Kidney (tissue), 14 donors: ENCODE results near the gene THAP11. TPM values are rescaled to one million over a fixed set of nuclear protein-coding genes. Genes with fewer than 3 reads are reported as not detected.

Source experiments
- DNase-seq, 5 donors: peaks; one replicate each; pipeline ENCODE4 v3.0.0-alpha.2; 2013 to 2020
- FAIRE-seq: peaks from 2 replicates; lab custom pipeline; 2012; peaks lifted over from hg19 to GRCh38; lab: Jason Lieb, UNC
- H3K27ac ChIP-seq, 2 donors: one replicate each; pipeline ENCODE4 v1.7.0; 2013; ENCODE audit warnings: low read depth in 2 of 2, low read length in 2 of 2, inconsistent platforms in 1 of 2
- H3K27me3 ChIP-seq: one replicate; pipeline ENCODE4 v1.7.1; 2013; ENCODE audit warnings: low read length, inconsistent platforms; ENCODE audit not compliant: control insufficient read depth, insufficient read depth
- H3K36me3 ChIP-seq, 3 donors: one replicate each; pipeline versions ENCODE4 v1.7.0 to v1.7.1; 2013; ENCODE audit warnings: low read length in 3 of 3, control low read depth in 1 of 3, inconsistent platforms in 1 of 3; ENCODE audit not compliant: insufficient read depth in 3 of 3, control insufficient read depth in 2 of 3
- H3K4me1 ChIP-seq, 3 donors: one replicate each; pipeline versions ENCODE4 v1.7.0 to v1.7.1; 2013; ENCODE audit warnings: low read length in 3 of 3, inconsistent platforms in 1 of 3, low read depth in 1 of 3; ENCODE audit not compliant: control insufficient read depth in 2 of 3, insufficient read depth in 2 of 3
- H3K4me3 ChIP-seq, 3 donors: one replicate each; pipeline versions ENCODE4 v1.7.0 to v1.8.1; 2013; ENCODE audit warnings: low read length in 3 of 3, control low read depth in 1 of 3, inconsistent platforms in 1 of 3
- H3K9ac ChIP-seq, 3 donors: one replicate each; pipeline versions ENCODE4 v1.7.0 to v1.7.1; 2013; ENCODE audit warnings: low read length in 3 of 3, control low read depth in 1 of 3, inconsistent platforms in 1 of 3
- H3K9me3 ChIP-seq, 3 donors: one replicate each; pipeline versions ENCODE4 v1.7.0 to v1.7.1; 2013; ENCODE audit warnings: low read length in 3 of 3, control low read depth in 1 of 3, inconsistent platforms in 1 of 3; ENCODE audit not compliant: control insufficient read depth in 2 of 3, insufficient read depth in 1 of 3
- intact Hi-C: fragments of 100-400 bp; cut with DNase I; formaldehyde crosslinking; loops from one replicate; pipeline ENCODE4 v1.11.1; 2022
- polyA plus RNA-seq: library from polyadenylated mRNA; stranded (reverse); fragments of 350-450 nt; fragmentation: Illumina TruSeq; extraction: RNeasy Lipid Tissue Mini Kit (QIAGEN cat#74804); gene quantifications from one replicate; pipeline ENCODE4 v1.2.3, GENCODE V29; 2014; ENCODE audit warnings: low read depth, low replicate concordance; ENCODE audit not compliant: insufficient read depth
- total RNA-seq: library from RNA; stranded (reverse); fragmentation: NEBNext Ultra II Directional; extraction: Animal tissue kit (Norgen Biotek cat#: 25700); gene quantifications from one replicate; pipeline ENCODE4 v1.2.1, GENCODE V29; 2021
- TF ChIP-seq, protein P1 (sequence below): IDR thresholded peaks from 3 replicates; pipeline ENCODE4 v1.5.1; 2012; ENCODE audit warnings: mild to moderate bottlenecking, moderate library complexity, borderline replicate concordance; ENCODE audit not compliant: insufficient read depth; ENCODE audit errors: extremely low read depth
- donor health status: control.
- donor health status: control.
- donor health status: control.
- donor health status: control.
- donor health status: control.
- donor health status: DM: yes; HTN: yes; CAD: no.
- donor health status: Normal renal cell carcinoma (clear cell type).

Gene THAP11
- total and polyA plus RNA-seq, 2 donors from 2014 or later = 21.4 to 27.0 TPM

DNA sequence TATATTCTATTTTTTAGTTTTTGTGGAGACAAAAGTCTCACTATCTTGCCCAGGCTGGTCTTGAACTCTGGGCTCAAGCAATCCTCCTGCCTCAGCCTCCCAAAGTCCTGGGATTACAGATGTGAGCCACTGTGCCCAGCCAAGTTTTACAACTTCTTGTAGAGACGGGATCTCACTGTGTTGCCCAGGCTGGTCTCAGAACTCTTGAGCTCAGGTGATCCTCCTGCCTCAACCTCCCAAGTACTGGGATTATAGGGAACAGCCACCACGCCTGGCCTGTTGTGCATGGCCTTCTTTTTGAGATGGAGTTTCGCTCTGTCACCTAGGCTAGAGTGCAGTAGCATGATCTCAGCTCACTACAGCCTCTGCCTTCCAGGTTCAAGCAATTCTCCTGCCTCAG, 11.6 kb downstream of the THAP11 start:
- Histone ChIP-seq H3K9me3 (no peaks in the 10 kb centered on the region), H3K36me3 (no peaks in the 10 kb centered on the region), H3K9ac (no peak overlapping the region), H3K4me3 (no peak overlapping the region), H3K27me3 (no peaks in the 10 kb centered on the region), H3K27ac (no peak overlapping the region), H3K4me1 (peaks cover 0 to 15% (median 13%) of the 10 kb centered on the region in 3 donors)
- TF ChIP-seq, protein P1, sequence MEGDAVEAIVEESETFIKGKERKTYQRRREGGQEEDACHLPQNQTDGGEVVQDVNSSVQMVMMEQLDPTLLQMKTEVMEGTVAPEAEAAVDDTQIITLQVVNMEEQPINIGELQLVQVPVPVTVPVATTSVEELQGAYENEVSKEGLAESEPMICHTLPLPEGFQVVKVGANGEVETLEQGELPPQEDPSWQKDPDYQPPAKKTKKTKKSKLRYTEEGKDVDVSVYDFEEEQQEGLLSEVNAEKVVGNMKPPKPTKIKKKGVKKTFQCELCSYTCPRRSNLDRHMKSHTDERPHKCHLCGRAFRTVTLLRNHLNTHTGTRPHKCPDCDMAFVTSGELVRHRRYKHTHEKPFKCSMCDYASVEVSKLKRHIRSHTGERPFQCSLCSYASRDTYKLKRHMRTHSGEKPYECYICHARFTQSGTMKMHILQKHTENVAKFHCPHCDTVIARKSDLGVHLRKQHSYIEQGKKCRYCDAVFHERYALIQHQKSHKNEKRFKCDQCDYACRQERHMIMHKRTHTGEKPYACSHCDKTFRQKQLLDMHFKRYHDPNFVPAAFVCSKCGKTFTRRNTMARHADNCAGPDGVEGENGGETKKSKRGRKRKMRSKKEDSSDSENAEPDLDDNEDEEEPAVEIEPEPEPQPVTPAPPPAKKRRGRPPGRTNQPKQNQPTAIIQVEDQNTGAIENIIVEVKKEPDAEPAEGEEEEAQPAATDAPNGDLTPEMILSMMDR = no peak
- DNase-seq (no peak), FAIRE-seq (no peak)
- intact Hi-C loops = no loop called here

DNA sequence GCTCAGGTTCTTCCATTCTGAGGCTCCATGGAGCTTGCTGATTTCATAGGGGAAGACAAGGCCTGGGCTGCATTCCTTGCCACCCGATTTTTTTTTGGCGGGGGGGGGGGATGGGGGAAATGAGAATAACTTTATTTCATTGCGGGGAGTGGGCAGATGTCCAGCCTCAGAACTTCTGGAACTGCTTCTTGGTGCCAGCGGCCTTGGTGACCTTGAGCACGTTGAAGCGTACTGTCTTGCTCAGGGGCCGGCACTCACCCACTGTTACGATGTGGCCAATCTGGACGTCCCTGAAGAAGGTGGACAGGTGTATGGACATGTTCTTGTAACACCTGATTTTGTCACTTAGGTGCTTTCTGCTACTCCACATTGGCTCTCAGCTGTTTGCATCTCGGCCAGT, 13.7 kb downstream of the THAP11 start:
- H3K9ac ChIP-seq = no peak overlapping the region
- DNase-seq = no peak
- H3K4me1 ChIP-seq = peaks cover 0 to 15% (median 13%) of the 10 kb centered on the region in 3 donors
- intact Hi-C loops = no loop called here
- no peaks in the 10 kb centered on the region for H3K27me3 ChIP-seq
- FAIRE-seq = no peak
- H3K4me3 ChIP-seq = no peak overlapping the region
- H3K9me3 ChIP-seq = no peaks in the 10 kb centered on the region
- H3K27ac ChIP-seq = no peak overlapping the region
- peaks cover 0 to 5% (median 0%) of the 10 kb centered on the region in 3 donors for H3K36me3 ChIP-seq
- TF ChIP-seq, protein P1 = no peak

DNA sequence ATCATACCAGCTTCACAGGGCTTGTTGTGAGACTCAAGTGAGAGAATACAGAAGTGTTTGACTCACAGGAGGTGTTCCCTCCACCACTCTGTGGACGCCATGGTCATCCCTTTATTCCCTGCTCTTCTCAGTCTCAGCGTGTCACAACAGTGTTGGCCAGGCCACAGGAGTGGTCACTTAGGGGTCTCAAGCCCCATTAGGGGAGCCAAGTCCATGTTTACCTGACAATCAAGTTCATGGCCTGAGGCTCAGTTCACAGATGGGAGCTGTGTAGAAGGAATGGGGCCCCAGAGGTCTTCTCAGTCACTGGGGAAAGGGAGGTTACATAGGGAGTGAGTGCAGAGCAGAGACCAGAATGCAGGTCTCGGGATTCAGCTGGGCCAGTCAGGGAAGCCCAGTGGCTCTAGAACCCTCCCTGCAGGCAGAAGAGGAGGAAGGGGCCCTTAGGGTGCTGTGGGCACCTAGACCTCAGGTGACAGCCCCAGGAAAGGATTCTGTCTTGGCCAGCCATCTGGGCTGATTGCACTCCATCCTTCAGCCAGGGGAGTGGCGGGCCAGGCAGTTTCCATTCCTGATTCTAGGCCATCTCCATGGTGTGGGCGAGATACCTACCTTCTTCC, 14.9 kb downstream of the THAP11 start:
- Histone ChIP-seq H3K9me3 (no peaks in the 10 kb centered on the region), H3K9ac (no peak overlapping the region), H3K27ac (no peak overlapping the region), H3K27me3 (no peaks in the 10 kb centered on the region), H3K4me1 (peaks cover 0 to 15% (median 15%) of the 10 kb centered on the region in 3 donors), H3K36me3 (peaks cover 0 to 5% (median 0%) of the 10 kb centered on the region in 3 donors), H3K4me3 (no peak overlapping the region)
- TF ChIP-seq, protein P1 = no peak
- no peak for DNase-seq
- intact Hi-C loops = no loop called here
- no peak for FAIRE-seq
